Adrenal gland (tissue), 12 donors: ENCODE measurements around the gene ALG12. TPM values are rescaled to one million over a fixed set of nuclear protein-coding genes. Genes with fewer than 3 reads are reported as not detected.
"Not testable (repeated sequence)": the region's sequence is repeated elsewhere in the genome, so short reads cannot be mapped to it uniquely, and the experiment has no call there.

Experiments
- DNase-seq, 7 donors: peaks; one replicate each; pipeline ENCODE4 v3.0.0-alpha.2; 2019 to 2020
- H3K27ac ChIP-seq, 5 donors: fragments of 200-600 bp; sonication (generic) in 4 of 5; 1 replicate in 3 of 5; 2 replicates in 2 of 5; pipeline versions ENCODE4 v1.5.1 to v1.8.0; 2016 to 2020; ENCODE audit warnings: mild to moderate bottlenecking in 1 of 5
- H3K27me3 ChIP-seq: fragments of 200-600 bp; 2 replicates; pipeline ENCODE4 v1.8.0; 2021
- H3K36me3 ChIP-seq, 2 donors: fragments of 200-600 bp; replicated peaks in 1 of 2; 1 replicate in 1 of 2; 2 replicates in 1 of 2; pipeline versions ENCODE4 v1.5.1 to v1.8.0; 2018 to 2022
- H3K4me1 ChIP-seq, 2 donors: fragments of 200-600 bp; replicated peaks in 1 of 2; 1 replicate in 1 of 2; 2 replicates in 1 of 2; pipeline versions ENCODE4 v1.5.1 to v1.8.0; 2018 to 2021
- H3K4me3 ChIP-seq, 4 donors: fragments of 200-600 bp; sonication (generic) in 3 of 4; one replicate each; pipeline ENCODE4 v1.5.1; 2016 to 2018
- H3K9me3 ChIP-seq, 3 donors: fragments of 200-600 bp; sonication (generic) in 1 of 3; replicated peaks in 1 of 3; 1 replicate in 2 of 3; 2 replicates in 1 of 3; pipeline versions ENCODE4 v1.5.1 to v1.8.0; 2016 to 2021
- POLR2A ChIP-seq, 2 donors: fragments of 450-650 bp; IDR thresholded peaks; one replicate each; pipeline ENCODE4 v1.6.1; 2017; ENCODE audit warnings: antibody characterized with exemption in 2 of 2, mild to moderate bottlenecking in 2 of 2, moderate library complexity in 1 of 2
- WGBS, 4 donors: extraction: QIAGEN DNeasy Blood & Tissue Kit in 2 of 4; methylation state at CpG; one replicate each; pipeline versions ENCODE4 v1.1.5 to v1.1.7; 2013 to 2017; 5-methylcytosine and 5-hydroxymethylcytosine counted together
- intact Hi-C, 2 donors: fragments of 100-400 bp; cut with DNase I; formaldehyde crosslinking; loops; one replicate each; pipeline versions ENCODE4 v1.14.1 to v1.15.0; 2022 to 2023
- polyA plus RNA-seq, 3 donors: library from polyadenylated mRNA; stranded (reverse); fragments of 200-250 nt in 2 of 3; fragments of 350-450 nt in 1 of 3; fragmentation: Illumina TruSeq in 1 of 3; extraction: RNeasy Lipid Tissue Mini Kit (QIAGEN cat#74804) in 1 of 3; gene quantifications; one replicate each; pipeline ENCODE4 v1.2.3, GENCODE V29; 2013 to 2014
- total RNA-seq, 9 donors: library from RNA; depleted of rRNA in 4 of 9; stranded (reverse); fragments of >200 nt in 4 of 9; fragments of 120-200 nt in 1 of 9; fragmentation: NEBNext Ultra II Directional in 1 of 9; extraction: Animal tissue kit (Norgen Biotek cat#: 25700) in 1 of 9; gene quantifications; one replicate each; pipeline versions ENCODE4 v1.1.0 to v1.2.4, GENCODE V29; 2013 to 2023
- TF ChIP-seq, protein P1 (sequence below), 6 experiments: fragments of 450-650 bp in 4 of 6; fragments of 200-600 bp in 2 of 6; sonication (generic) in 1 of 6; IDR thresholded peaks; 1 replicate in 5 of 6; 2 replicates in 1 of 6; pipeline versions ENCODE4 v1.5.1 to v1.8.0; 2016 to 2021; ENCODE audit warnings: antibody characterized with exemption in 6 of 6, mild to moderate bottlenecking in 2 of 6, moderate library complexity in 1 of 6
- donor health status: healthy with polysubstance abuse.
- donor health status: Bipolar disorder and iron deficiency.
- donor health status: DM: yes; HTN: yes; CAD: no.
- donor health status: DM: no; HTN: no; CAD: no.
- donor health status: DM: no; HTN: no; CAD: no.
- donor health status: DM: yes; HTN: yes; CAD: no.

The ALG12 gene
- total and polyA plus RNA-seq, 12 donors: 6.4 to 33.6 (median 18.9) TPM

DNA sequence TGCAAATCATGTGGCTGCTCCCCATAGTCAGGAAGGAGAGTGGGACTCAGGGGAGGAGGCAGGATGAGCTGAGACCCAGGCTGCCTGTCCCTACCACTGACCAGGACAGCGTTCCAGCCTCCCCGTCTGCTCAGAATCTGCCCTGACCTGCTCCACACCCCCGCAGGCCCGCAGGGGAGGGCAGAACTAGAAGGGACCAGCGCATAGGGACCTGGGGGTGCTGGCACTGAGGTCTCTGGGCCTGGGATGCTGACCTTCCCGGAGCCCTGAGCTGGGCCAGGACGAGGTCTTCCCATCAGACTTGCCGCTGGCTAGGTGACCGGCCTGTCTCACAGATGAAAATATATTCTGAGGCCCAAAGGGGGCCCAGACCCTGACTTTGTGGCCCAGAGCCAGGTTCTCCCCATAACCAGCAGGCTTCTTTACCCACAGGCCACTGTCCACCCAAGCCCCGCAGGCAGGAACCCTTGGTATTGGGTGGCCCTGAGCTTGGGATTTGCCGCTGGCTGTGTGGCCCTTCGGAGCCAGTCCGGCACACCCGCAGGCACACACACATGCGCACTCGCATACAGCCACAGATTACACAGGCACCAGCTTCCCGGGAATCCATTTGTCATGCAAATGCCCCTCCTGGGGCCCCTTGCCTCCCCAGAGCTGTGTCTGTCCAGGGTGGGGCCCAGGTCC is 28.5 kb upstream of the ALG12 start:
- intact Hi-C loops: no loop called here
- DNase-seq: no peak
- 85 to 91% (median 90%) methylated on average over 8 to 17 of the region's 17 CpGs for WGBS, 4 donors

DNA sequence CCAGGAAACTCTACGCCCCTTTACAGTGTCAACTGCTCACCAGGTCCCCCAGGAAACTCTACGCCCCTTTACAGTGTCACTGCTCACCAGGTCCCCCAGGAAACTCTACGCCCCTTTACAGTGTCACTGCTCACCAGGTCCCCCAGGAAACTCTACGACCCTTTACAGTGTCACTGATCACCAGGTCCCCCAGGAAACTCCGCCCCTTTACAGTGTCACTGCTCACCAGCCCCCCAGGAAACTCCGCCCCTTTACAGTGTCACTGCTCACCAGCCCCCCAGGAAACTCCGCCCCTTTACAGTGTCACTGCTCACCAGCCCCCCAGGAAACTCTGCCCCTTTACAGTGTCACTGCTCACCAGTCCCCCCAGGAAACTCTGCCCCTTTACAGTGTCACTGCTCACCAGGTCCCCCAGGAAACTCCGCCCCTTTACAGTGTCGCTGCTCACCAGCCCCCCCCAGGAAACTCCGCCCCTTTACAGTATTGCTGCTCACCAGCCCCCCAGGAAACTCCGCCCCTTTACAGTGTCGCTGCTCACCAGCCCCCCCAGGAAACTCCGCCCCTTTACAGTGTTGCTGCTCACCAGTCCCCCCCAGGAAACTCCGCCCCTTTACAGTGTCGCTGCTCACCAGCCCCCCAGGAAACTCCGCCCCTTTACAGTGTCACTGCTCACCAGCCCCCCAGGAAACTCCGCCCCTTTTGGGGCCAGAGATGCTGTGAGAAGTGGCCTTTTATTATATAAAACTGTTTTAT is 27.0 kb upstream of the ALG12 start:
- H3K27me3 ChIP-seq, H3K9me3 ChIP-seq, H3K27ac ChIP-seq, DNase-seq, intact Hi-C loops, H3K4me3 ChIP-seq, H3K4me1 ChIP-seq, H3K36me3 ChIP-seq: not testable (repeated sequence)
- 79 to 87% (median 84%) methylated on average over 3 to 17 of the region's 17 CpGs for WGBS, 4 donors

More for the DNA sequence above, 28.5 kb upstream of the ALG12 start:
- Histone ChIP-seq H3K4me1 (no peaks in the 10 kb centered on the region), H3K27ac (no peak overlapping the region), H3K9me3 (no peaks in the 10 kb centered on the region), H3K27me3 (no peaks in the 10 kb centered on the region), H3K36me3 (no peaks in the 10 kb centered on the region), H3K4me3 (no peak overlapping the region)
- TF ChIP-seq POLR2A (IDR thresholded peaks at IDR 0.05): no peak
- TF ChIP-seq, protein P1, sequence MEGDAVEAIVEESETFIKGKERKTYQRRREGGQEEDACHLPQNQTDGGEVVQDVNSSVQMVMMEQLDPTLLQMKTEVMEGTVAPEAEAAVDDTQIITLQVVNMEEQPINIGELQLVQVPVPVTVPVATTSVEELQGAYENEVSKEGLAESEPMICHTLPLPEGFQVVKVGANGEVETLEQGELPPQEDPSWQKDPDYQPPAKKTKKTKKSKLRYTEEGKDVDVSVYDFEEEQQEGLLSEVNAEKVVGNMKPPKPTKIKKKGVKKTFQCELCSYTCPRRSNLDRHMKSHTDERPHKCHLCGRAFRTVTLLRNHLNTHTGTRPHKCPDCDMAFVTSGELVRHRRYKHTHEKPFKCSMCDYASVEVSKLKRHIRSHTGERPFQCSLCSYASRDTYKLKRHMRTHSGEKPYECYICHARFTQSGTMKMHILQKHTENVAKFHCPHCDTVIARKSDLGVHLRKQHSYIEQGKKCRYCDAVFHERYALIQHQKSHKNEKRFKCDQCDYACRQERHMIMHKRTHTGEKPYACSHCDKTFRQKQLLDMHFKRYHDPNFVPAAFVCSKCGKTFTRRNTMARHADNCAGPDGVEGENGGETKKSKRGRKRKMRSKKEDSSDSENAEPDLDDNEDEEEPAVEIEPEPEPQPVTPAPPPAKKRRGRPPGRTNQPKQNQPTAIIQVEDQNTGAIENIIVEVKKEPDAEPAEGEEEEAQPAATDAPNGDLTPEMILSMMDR (IDR thresholded peaks at IDR 0.05): no peak

DNA sequence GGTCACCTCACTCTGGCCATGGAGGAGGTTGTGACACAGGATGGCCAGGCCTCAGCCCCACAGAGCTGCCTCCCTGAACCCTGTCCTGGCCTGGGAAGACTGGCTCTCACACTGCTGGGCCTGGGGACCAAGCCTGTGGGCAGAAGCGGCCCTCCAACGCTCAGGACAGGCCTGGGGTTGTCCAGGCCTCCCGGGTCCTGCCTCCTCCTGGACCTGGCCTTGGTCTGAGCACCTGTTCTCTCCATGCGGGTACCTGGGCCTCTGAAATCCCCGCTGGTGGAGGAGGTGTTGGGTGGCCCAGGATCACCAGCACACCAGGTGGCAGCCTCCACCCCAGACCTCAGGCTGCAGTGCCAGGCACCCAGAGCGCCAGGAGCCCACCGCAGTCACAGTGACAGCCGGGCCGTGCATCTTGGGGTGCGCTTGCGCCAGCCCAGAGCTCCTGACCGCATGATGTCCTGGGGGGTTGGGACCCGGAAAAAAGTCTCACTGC is 26.2 kb upstream of the ALG12 start:
- Histone ChIP-seq H3K4me1 (no peaks in the 10 kb centered on the region), H3K9me3 (no peaks in the 10 kb centered on the region), H3K27ac (peak overlapping the region in 1 of 5 donors; percentile 49), H3K4me3 (no peak overlapping the region), H3K36me3 (no peaks in the 10 kb centered on the region), H3K27me3 (no peaks in the 10 kb centered on the region)
- no peak for DNase-seq
- 92 to 95% (median 93%) methylated on average over 12 to 13 of the region's 13 CpGs; no CpG with 5 or more reads in 1 of the 4 donors for WGBS, 4 donors
- intact Hi-C loops: no loop called here
- no peak for TF ChIP-seq POLR2A (IDR thresholded peaks at IDR 0.05)
- TF ChIP-seq, protein P1 (IDR thresholded peaks at IDR 0.05): no peak

- no peak for TF ChIP-seq POLR2A (IDR thresholded peaks at IDR 0.05)
- TF ChIP-seq, protein P1 (IDR thresholded peaks at IDR 0.05): no peak
- no peak for DNase-seq
- Histone ChIP-seq H3K4me1 (no peaks in the 10 kb centered on the region), H3K27me3 (no peaks in the 10 kb centered on the region), H3K4me3 (no peak overlapping the region), H3K9me3 (no peaks in the 10 kb centered on the region), H3K27ac (peak overlapping the region in 1 of 5 donors; percentile 49), H3K36me3 (no peaks in the 10 kb centered on the region)
- 91 to 100% (median 93%) methylated on average over 5 to 25 of the region's 25 CpGs for WGBS, 4 donors
- intact Hi-C loops: no loop called here
Measured at GRCh38 chr22:49943771-49944398, 25.6 kb upstream of the ALG12 start.
